Suppressor macrophage treated with lipopolysaccharide for 1 hour (primary cell): ENCODE data around the gene ITGB1.
A peak's percentile ranks its signal among the peaks of the same experiment; 100 is the strongest.

Source experiments
- DNase-seq, 3 donors: peaks; one replicate each; pipeline ENCODE4 v3.0.0-alpha.2; 2020 to 2022

ITGB1 gene

GRCh38 chr10:32954545-32955298 lies 3.3 kb downstream of the ITGB1 start:
- no peak for DNase-seq

GRCh38 chr10:32954080-32954479 lies 4.0 kb downstream of the ITGB1 start:
- DNase-seq = no peak

- DNase-seq = no peak
These were observed 4.6 kb downstream of the ITGB1 start for GRCh38 chr10:32953277-32953927.

- peak in 1 of 3 donors; percentile 4 for DNase-seq
These were observed 5.3 kb downstream of the ITGB1 start for GRCh38 chr10:32952541-32953276.

- DNase-seq = peak in 1 of 3 donors; percentile 8
These were observed 5.9 kb downstream of the ITGB1 start for GRCh38 chr10:32952094-32952493.

GRCh38 chr10:32951111-32951510 lies 6.9 kb downstream of the ITGB1 start:
- DNase-seq = no peak

GRCh38 chr10:32950591-32951108 lies 7.4 kb downstream of the ITGB1 start:
- DNase-seq = peak in 1 of 3 donors; percentile 1

- DNase-seq = peak in 1 of 3 donors; percentile 8
These were observed 8.8 kb downstream of the ITGB1 start for GRCh38 chr10:32949221-32949678.

GRCh38 chr10:32948451-32948850 lies 9.6 kb downstream of the ITGB1 start:
- DNase-seq = no peak

GRCh38 chr10:32947586-32947985 lies 10.4 kb downstream of the ITGB1 start:
- DNase-seq = peak in 1 of 3 donors; percentile 10

GRCh38 chr10:32946108-32946507 lies 11.9 kb downstream of the ITGB1 start:
- peak in 1 of 3 donors; percentile 8 for DNase-seq

GRCh38 chr10:32943854-32944661 lies 14.0 kb downstream of the ITGB1 start:
- DNase-seq = peak in 1 of 3 donors; percentile 3

GRCh38 chr10:32943395-32943794 lies 14.6 kb downstream of the ITGB1 start:
- no peak for DNase-seq

GRCh38 chr10:32942081-32942480 lies 15.9 kb downstream of the ITGB1 start:
- no peak for DNase-seq

- DNase-seq = no peak
These were observed 16.7 kb downstream of the ITGB1 start for GRCh38 chr10:32941357-32941756.

- peak in 1 of 3 donors; percentile 39 for DNase-seq
These were observed 17.4 kb downstream of the ITGB1 start for GRCh38 chr10:32940321-32941301.

- no peak for DNase-seq
These were observed 18.5 kb downstream of the ITGB1 start for GRCh38 chr10:32939296-32940111.

- peak in 2 of 3 donors; percentile 22 to 24 for DNase-seq
These were observed 19.4 kb downstream of the ITGB1 start for GRCh38 chr10:32938554-32939061.

- peak; percentile 55 to 68 (median 59) for DNase-seq
These were observed 20.1 kb downstream of the ITGB1 start for GRCh38 chr10:32937911-32938424.
